ENCODE data around the gene ASB2.
A peak's percentile ranks its signal among the peaks of the same experiment; 100 is the strongest.

Gene ASB2

GRCh38 chr14:93960108-93960475, 16.3 kb downstream of the ASB2 start:
- DNase-seq, result no peak

- DNase-seq, result no peak
These were observed 16.9 kb downstream of the ASB2 start for GRCh38 chr14:93959239-93960107.

GRCh38 chr14:93958567-93959238, 17.7 kb downstream of the ASB2 start:
- no peak for DNase-seq

- no peak for DNase-seq
These were observed 18.4 kb downstream of the ASB2 start for GRCh38 chr14:93957751-93958566.

GRCh38 chr14:93957333-93957710, 19.0 kb downstream of the ASB2 start:
- DNase-seq, result no peak

GRCh38 chr14:93956514-93957332, 19.6 kb downstream of the ASB2 start:
- no peak for DNase-seq

- DNase-seq, result no peak
These were observed 20.4 kb downstream of the ASB2 start for GRCh38 chr14:93955850-93956481.

GRCh38 chr14:93954900-93955849, 21.2 kb downstream of the ASB2 start:
- no peak for DNase-seq

GRCh38 chr14:93954516-93954830, 21.9 kb downstream of the ASB2 start:
- DNase-seq, result no peak

GRCh38 chr14:93953739-93954515, 22.4 kb downstream of the ASB2 start:
- no peak for DNase-seq

- DNase-seq, result peak; percentile 25
These were observed 23.1 kb downstream of the ASB2 start for GRCh38 chr14:93953263-93953662.

- DNase-seq, result no peak
These were observed 23.5 kb downstream of the ASB2 start for GRCh38 chr14:93952829-93953228.

GRCh38 chr14:93951635-93952540, 24.5 kb downstream of the ASB2 start:
- no peak for DNase-seq

- no peak for DNase-seq
These were observed 25.3 kb downstream of the ASB2 start for GRCh38 chr14:93950948-93951634.

- no peak for DNase-seq
These were observed 26.8 kb downstream of the ASB2 start for GRCh38 chr14:93949511-93950075.

- DNase-seq, result no peak
These were observed 29.1 kb downstream of the ASB2 start for GRCh38 chr14:93947282-93947681.

- no peak for DNase-seq
These were observed 29.8 kb downstream of the ASB2 start for GRCh38 chr14:93946541-93947090.

GRCh38 chr14:93946104-93946503, 30.3 kb downstream of the ASB2 start:
- DNase-seq, result no peak

All from NCI-H1694 (cell line).